H1 (cell line): ENCODE data around the gene SHMT2. TPM values are rescaled to one million over a fixed set of nuclear protein-coding genes. Genes with fewer than 3 reads are reported as not detected.

ENCODE experiments used
- CTCF ChIA-PET: fragments of 300-600 bp; sonication (Branson Sonifier 250); formaldehyde crosslinking; loops from one replicate; lab custom pipeline; 2021; ENCODE audit not compliant: partially characterized antibody; lab: Charles Lee
- POLR2A ChIA-PET: fragments of 300-600 bp; sonication (Branson Sonifier 250); formaldehyde crosslinking; loops from one replicate; lab custom pipeline; 2021; ENCODE audit warnings: inconsistent platforms; ENCODE audit not compliant: partially characterized antibody; lab: Charles Lee
- DNase-seq, 2 experiments: peaks; one replicate each; pipeline versions ENCODE4 v3.0.0 to v3.0.0-alpha.2; 2010 to 2022; ENCODE audit warnings: low spot score in 2 of 2, low read depth in 1 of 2, mixed read lengths in 1 of 2
- FAIRE-seq: peaks from 2 replicates; lab custom pipeline; 2011; peaks lifted over from hg19 to GRCh38; lab: Jason Lieb, UNC
- H2AFZ ChIP-seq: 2 replicates; pipeline ENCODE4 v1.8.1; 2012; ENCODE audit warnings: low read length, inconsistent platforms
- H2AK5ac ChIP-seq: 2 replicates; pipeline ENCODE4 v1.6.1; 2013; ENCODE audit warnings: low read depth, low read length
- H2BK120ac ChIP-seq: replicated peaks from 2 replicates; pipeline ENCODE3; 2013; ENCODE audit warnings: low read depth, low read length, inconsistent platforms
- H2BK12ac ChIP-seq: 2 replicates; pipeline ENCODE4 v1.6.1; 2013; ENCODE audit warnings: low read depth, low read length
- H2BK15ac ChIP-seq: 2 replicates; pipeline ENCODE4 v1.6.1; 2013; ENCODE audit warnings: low read length
- H2BK20ac ChIP-seq: 2 replicates; pipeline ENCODE4 v1.6.1; 2013; ENCODE audit warnings: low read length
- H2BK5ac ChIP-seq: 2 replicates; pipeline ENCODE4 v1.6.1; 2013; ENCODE audit warnings: low read depth, low read length
- H3K14ac ChIP-seq: 2 replicates; pipeline ENCODE4 v1.6.1; 2013; ENCODE audit warnings: inconsistent platforms; ENCODE audit not compliant: insufficient read length
- H3K18ac ChIP-seq: 2 replicates; pipeline ENCODE4 v1.6.1; 2013; ENCODE audit warnings: low read length; ENCODE audit errors: extremely low read depth
- H3K23ac ChIP-seq: 2 replicates; pipeline ENCODE4 v1.6.1; 2013; ENCODE audit warnings: inconsistent platforms; ENCODE audit not compliant: insufficient read length
- H3K23me2 ChIP-seq: 2 replicates; pipeline ENCODE4 v1.6.1; 2013; ENCODE audit warnings: low read depth, low read length
- H3K27ac ChIP-seq: 2 replicates; pipeline ENCODE4 v1.6.1; 2011; ENCODE audit warnings: low read depth, low read length, inconsistent platforms
- H3K27me3 ChIP-seq, 4 experiments: replicated peaks in 1 of 4; 1 replicate in 1 of 4; 2 replicates in 3 of 4; pipeline versions ENCODE4 v1.6.1 to v1.8.1; 2011 to 2013; ENCODE audit warnings: low read length in 3 of 4, mild to moderate bottlenecking in 3 of 4, inconsistent platforms in 2 of 4, mixed read lengths in 2 of 4, moderate library complexity in 1 of 4; ENCODE audit not compliant: control insufficient read depth in 3 of 4, insufficient read depth in 3 of 4; ENCODE audit errors: extremely low read depth in 1 of 4
- H3K36me3 ChIP-seq, 4 experiments: 2 replicates each; pipeline versions ENCODE4 v1.6.1 to v1.8.1; 2011 to 2013; ENCODE audit warnings: mild to moderate bottlenecking in 4 of 4, low read length in 3 of 4, moderate library complexity in 2 of 4, control low read depth in 1 of 4, inconsistent platforms in 1 of 4; ENCODE audit not compliant: insufficient read depth in 4 of 4, control insufficient read depth in 2 of 4
- H3K4ac ChIP-seq: replicated peaks from 2 replicates; pipeline ENCODE3; 2013; ENCODE audit warnings: low read length, low read depth, mixed read lengths, inconsistent platforms; ENCODE audit not compliant: insufficient read length
- H3K4me1 ChIP-seq, 4 experiments: replicated peaks in 1 of 4; 1 replicate in 1 of 4; 2 replicates in 3 of 4; pipeline versions ENCODE4 v1.6.1 to v1.8.1; 2011 to 2013; ENCODE audit warnings: low read length in 3 of 4, inconsistent platforms in 2 of 4, mixed read lengths in 1 of 4; ENCODE audit not compliant: insufficient read depth in 4 of 4, control insufficient read depth in 3 of 4
- H3K4me2 ChIP-seq, 2 experiments: 2 replicates each; pipeline versions ENCODE4 v1.6.1 to v1.8.1; 2011 to 2013; ENCODE audit warnings: low read depth in 2 of 2, low read length in 2 of 2, control low read depth in 1 of 2, inconsistent platforms in 1 of 2, mild to moderate bottlenecking in 1 of 2; ENCODE audit not compliant: insufficient read depth in 1 of 2
- H3K4me3 ChIP-seq, 4 experiments: fragments of 200-600, 300-600 bp in 1 of 4; sonication (generic), shearing (Covaris generic), sonication (Bioruptor Twin) in 1 of 4; 2 replicates each; pipeline versions ENCODE4 v1.5.1 to v1.8.1; 2011 to 2016; ENCODE audit warnings: low read length in 4 of 4, low read depth in 3 of 4, control low read depth in 2 of 4, inconsistent platforms in 2 of 4, mild to moderate bottlenecking in 2 of 4, mixed read lengths in 1 of 4, moderate library complexity in 1 of 4; ENCODE audit not compliant: insufficient read depth in 2 of 4; ENCODE audit errors: extremely low read depth in 1 of 4
- H3K56ac ChIP-seq: replicated peaks from 2 replicates; pipeline ENCODE3; 2013; ENCODE audit warnings: low read depth, mild to moderate bottlenecking, mixed read lengths, low read length, inconsistent platforms; ENCODE audit not compliant: insufficient read length
- H3K79me1 ChIP-seq: 2 replicates; pipeline ENCODE4 v1.6.1; 2013; ENCODE audit warnings: low read depth, low read length, control low read depth
- H3K79me2 ChIP-seq, 2 experiments: 2 replicates each; pipeline versions ENCODE4 v1.6.1 to v1.8.1; 2012 to 2013; ENCODE audit warnings: low read length in 2 of 2, mild to moderate bottlenecking in 2 of 2, inconsistent platforms in 1 of 2; ENCODE audit not compliant: insufficient read depth in 2 of 2, control insufficient read depth in 1 of 2
- H3K9ac ChIP-seq, 4 experiments: replicated peaks in 1 of 4; 1 replicate in 1 of 4; 2 replicates in 3 of 4; pipeline versions ENCODE4 v1.6.1 to v1.8.1; 2011 to 2013; ENCODE audit warnings: low read depth in 3 of 4, low read length in 3 of 4, control low read depth in 2 of 4, mild to moderate bottlenecking in 2 of 4, moderate library complexity in 2 of 4, inconsistent platforms in 1 of 4; ENCODE audit errors: extremely low read depth in 1 of 4
- H3K9me3 ChIP-seq, 2 experiments: 2 replicates each; pipeline versions ENCODE4 v1.6.1 to v1.8.1; 2012 to 2013; ENCODE audit warnings: mild to moderate bottlenecking in 2 of 2, moderate library complexity in 2 of 2, control low read depth in 1 of 2, inconsistent platforms in 1 of 2, low read depth in 1 of 2, low read length in 1 of 2, mixed read lengths in 1 of 2; ENCODE audit not compliant: insufficient read depth in 2 of 2
- H4K20me1 ChIP-seq, 2 experiments: replicated peaks in 1 of 2; 2 replicates each; pipeline versions ENCODE3 to v1.8.1; 2011 to 2013; ENCODE audit warnings: inconsistent platforms in 2 of 2, low read length in 2 of 2, mild to moderate bottlenecking in 1 of 2; ENCODE audit not compliant: insufficient read depth in 2 of 2, control insufficient read depth in 1 of 2
- H4K5ac ChIP-seq: 2 replicates; pipeline ENCODE4 v1.6.1; 2013; ENCODE audit warnings: low read length, low read depth, mixed read lengths, inconsistent platforms; ENCODE audit not compliant: insufficient read length
- H4K8ac ChIP-seq: 2 replicates; pipeline ENCODE4 v1.8.0; 2013; ENCODE audit warnings: mild to moderate bottlenecking, moderate library complexity, low read length, inconsistent platforms; ENCODE audit not compliant: insufficient read depth; ENCODE audit errors: extremely low read depth
- H4K91ac ChIP-seq: replicated peaks from 2 replicates; pipeline ENCODE3; 2013; ENCODE audit warnings: low read length, mixed read lengths, inconsistent platforms; ENCODE audit not compliant: insufficient read length
- CBX5 ChIP-seq: fragments of 300-800, 300-1000 bp; sonication (generic); IDR thresholded peaks from 2 replicates; pipeline ENCODE4 v1.7.1; 2016; ENCODE audit warnings: antibody characterized with exemption, low read length, low read depth
- CHD1 ChIP-seq: IDR thresholded peaks from 2 replicates; pipeline ENCODE4 v1.6.1; 2012; ENCODE audit warnings: low read depth, low read length, improper control_type of control experiment
- CREB1 ChIP-seq: IDR thresholded peaks from 2 replicates; pipeline ENCODE4 v1.6.1; 2012; ENCODE audit warnings: inconsistent platforms
- EP300 ChIP-seq, 2 experiments: IDR thresholded peaks; 1 replicate in 1 of 2; 2 replicates in 1 of 2; pipeline ENCODE4 v1.6.1; 2011 to 2012; ENCODE audit warnings: low read depth in 2 of 2, low read length in 2 of 2, mild to moderate bottlenecking in 2 of 2, borderline replicate concordance in 1 of 2, inconsistent platforms in 1 of 2, moderate library complexity in 1 of 2
- JUND ChIP-seq: IDR thresholded peaks from 2 replicates; pipeline ENCODE4 v1.6.1; 2011; ENCODE audit warnings: mild to moderate bottlenecking, improper control_type of control experiment, low read length
- POU5F1 ChIP-seq: IDR thresholded peaks from 2 replicates; pipeline ENCODE4 v1.6.1; 2011; ENCODE audit warnings: low read depth, mild to moderate bottlenecking, low read length, moderate library complexity
- RNF2 ChIP-seq: fragments of 200-900, 300-1000 bp; sonication (generic); IDR thresholded peaks from 2 replicates; pipeline ENCODE4 v1.7.1; 2016; ENCODE audit warnings: borderline replicate concordance, low read depth, mild to moderate bottlenecking, antibody characterized with exemption, low read length; ENCODE audit not compliant: poor library complexity, severe bottlenecking; ENCODE audit errors: missing control alignments
- SIN3A ChIP-seq, 2 experiments: IDR thresholded peaks in 1 of 2; conservative IDR thresholded peaks in 1 of 2; 2 replicates each; pipeline ENCODE4 v1.6.1; 2011 to 2012; ENCODE audit warnings: low read length in 2 of 2, improper control_type of control experiment in 1 of 2, low read depth in 1 of 2, mild to moderate bottlenecking in 1 of 2
- TBP ChIP-seq: IDR thresholded peaks from 2 replicates; pipeline ENCODE4 v1.6.1; 2011; ENCODE audit warnings: low read depth, low read length, improper control_type of control experiment
- TCF12 ChIP-seq: IDR thresholded peaks from 2 replicates; pipeline ENCODE4 v1.6.1; 2011; ENCODE audit warnings: low read depth, mild to moderate bottlenecking, low read length
- WGBS, 2 experiments: shearing (Covaris generic) in 1 of 2; methylation state at CpG; one replicate each; pipeline versions ENCODE4 v1.1.6 to v1.1.7; 2013 to 2015; ENCODE audit warnings: low lambda C conversion rate in 2 of 2, mixed read lengths in 2 of 2, inconsistent platforms in 1 of 2, low coverage in 1 of 2, missing lambda C conversion rate in 1 of 2; ENCODE audit not compliant: insufficient replicate concordance in 2 of 2, insufficient coverage in 1 of 2, insufficient read length in 1 of 2; ENCODE audit errors: extremely low coverage in 1 of 2, missing lambda C conversion rate in 1 of 2; 5-methylcytosine and 5-hydroxymethylcytosine counted together
- polyA plus RNA-seq, 7 experiments: library from polyadenylated mRNA; depleted of rRNA in 3 of 7; stranded (reverse) in 5 of 7; unstranded in 2 of 7; fragments of >200 nt in 5 of 7; fragments of 200-250 nt in 2 of 7; gene quantifications; 1 replicate in 5 of 7; 2 replicates in 1 of 7; 4 replicates in 1 of 7; pipeline versions ENCODE4 v1.2.1 to v1.2.3, GENCODE V29; 2011 to 2013; ENCODE audit warnings: missing spikeins in 2 of 7, mixed read lengths in 2 of 7
- total RNA-seq: library from RNA; stranded (reverse); fragmentation: NEBNext Ultra II Directional; extraction: Animal tissue kit (Norgen Biotek cat#: 25700); gene quantifications from 2 replicates; pipeline ENCODE4 v1.2.1, GENCODE V29; 2021
- TF ChIP-seq, protein P1 (sequence below): IDR thresholded peaks from 2 replicates; pipeline ENCODE4 v1.6.1; 2011; ENCODE audit warnings: low read length, improper control_type of control experiment
- TF ChIP-seq, protein P2 (sequence below): IDR thresholded peaks from 2 replicates; pipeline ENCODE4 v1.6.1; 2012; ENCODE audit warnings: inconsistent platforms

Gene SHMT2
- total and polyA plus RNA-seq, 2 of the 8 experiments (the other 6 are each of a cell fraction or from before 2014, with no cell fraction given) = 274 to 520 TPM

DNA sequence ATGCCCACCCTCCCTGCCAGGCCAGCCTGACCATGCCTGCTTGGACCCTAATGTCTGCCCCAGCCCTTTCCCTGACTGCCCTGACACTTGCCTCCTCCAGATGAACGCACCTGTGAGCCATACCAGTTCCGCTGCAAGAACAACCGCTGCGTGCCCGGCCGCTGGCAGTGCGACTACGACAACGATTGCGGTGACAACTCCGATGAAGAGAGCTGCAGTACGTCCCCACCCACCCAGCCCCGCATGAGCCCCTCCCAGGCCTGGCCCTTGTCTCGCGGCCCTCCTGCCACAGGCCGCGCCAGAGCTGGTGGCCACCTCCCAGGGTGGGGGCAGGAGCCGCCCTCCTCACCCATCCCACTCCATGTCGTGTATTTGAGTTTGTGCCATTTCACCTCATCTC lies 27.2 kb upstream of the SHMT2 start:
- CTCF ChIA-PET = interaction anchor here (1.0 to 1.4 kb wide), 4 partner anchors 11 to 56 kb away, joined by 3 to 5 read pairs (median 3); no protein-coding TSS in a partner anchor
- no peak for FAIRE-seq
- TF ChIP-seq, protein P1, sequence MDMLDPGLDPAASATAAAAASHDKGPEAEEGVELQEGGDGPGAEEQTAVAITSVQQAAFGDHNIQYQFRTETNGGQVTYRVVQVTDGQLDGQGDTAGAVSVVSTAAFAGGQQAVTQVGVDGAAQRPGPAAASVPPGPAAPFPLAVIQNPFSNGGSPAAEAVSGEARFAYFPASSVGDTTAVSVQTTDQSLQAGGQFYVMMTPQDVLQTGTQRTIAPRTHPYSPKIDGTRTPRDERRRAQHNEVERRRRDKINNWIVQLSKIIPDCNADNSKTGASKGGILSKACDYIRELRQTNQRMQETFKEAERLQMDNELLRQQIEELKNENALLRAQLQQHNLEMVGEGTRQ = no peak
- TF ChIP-seq CREB1 = no peak
- no peak for TF ChIP-seq EP300 (IDR thresholded peaks at IDR 0.05; ENCODE audit: borderline replicate concordance in 1 of 2, low read depth in 2 of 2, low read length in 2 of 2)
- no peak for TF ChIP-seq CBX5
- TF ChIP-seq JUND = no peak
- no peak for TF ChIP-seq TCF12
- no peak for TF ChIP-seq SIN3A (conservative IDR thresholded peaks at IDR 0.05 in 1 of 2, IDR thresholded peaks at IDR 0.05 in 1 of 2; ENCODE audit: low read depth in 1 of 2, low read length in 2 of 2)
- no peak for TF ChIP-seq CHD1
- TF ChIP-seq, protein P2, sequence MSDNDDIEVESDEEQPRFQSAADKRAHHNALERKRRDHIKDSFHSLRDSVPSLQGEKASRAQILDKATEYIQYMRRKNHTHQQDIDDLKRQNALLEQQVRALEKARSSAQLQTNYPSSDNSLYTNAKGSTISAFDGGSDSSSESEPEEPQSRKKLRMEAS = no peak
- no peak for TF ChIP-seq POU5F1
- no peak for TF ChIP-seq RNF2
- no peak for TF ChIP-seq TBP

More for the DNA sequence above, 27.2 kb upstream of the SHMT2 start:
- no peak overlapping the region for H2BK20ac ChIP-seq
- no peak overlapping the region for H3K14ac ChIP-seq
- no peak overlapping the region for H3K4me3 ChIP-seq
- no peak overlapping the region for H3K56ac ChIP-seq
- H2BK120ac ChIP-seq = no peak overlapping the region
- no peak overlapping the region for H4K8ac ChIP-seq
- no peak overlapping the region for H3K27ac ChIP-seq
- DNase-seq = no peak
- H3K18ac ChIP-seq = no peak overlapping the region
- H2BK12ac ChIP-seq = no peak overlapping the region
- H4K20me1 ChIP-seq = peaks cover 10 to 26% of the 10 kb centered on the region in 2 experiments
- no peaks in the 10 kb centered on the region for H3K4me1 ChIP-seq
- H4K5ac ChIP-seq = no peak overlapping the region
- H2BK5ac ChIP-seq = no peak overlapping the region
- H3K4me2 ChIP-seq = no peak overlapping the region
- H2AK5ac ChIP-seq = no peak overlapping the region
- H4K91ac ChIP-seq = no peak overlapping the region
- no peaks in the 10 kb centered on the region for H3K79me2 ChIP-seq
- H3K36me3 ChIP-seq = peaks cover 49 to 91% (median 85%) of the 10 kb centered on the region in 4 experiments
- H3K27me3 ChIP-seq = no peaks in the 10 kb centered on the region
- POLR2A ChIA-PET = interaction anchor here (0.7 to 6.5 kb wide), 3 partner anchors 14 to 38 kb away, joined by 3 to 33 read pairs (median 5); partner anchors contain the start of gene SHMT2
- no peaks in the 10 kb centered on the region for H3K23me2 ChIP-seq
- no peak overlapping the region for H2BK15ac ChIP-seq
- H3K9ac ChIP-seq = no peak overlapping the region
- H3K9me3 ChIP-seq = no peaks in the 10 kb centered on the region
- no peak overlapping the region for H3K4ac ChIP-seq
- no peak overlapping the region for H3K23ac ChIP-seq
- H3K79me1 ChIP-seq = no peaks in the 10 kb centered on the region; the same call in 1 of the 2 replicates
- 88% methylated on average over 13 of the region's 19 CpGs; no CpG with 5 or more reads in 1 of the 2 experiments for WGBS, 2 experiments
- no peak overlapping the region for H2AFZ ChIP-seq
